IPS-18c (cell line): ENCODE measurements around the gene MSMO1.
"Not testable (repeated sequence)": the region's sequence is repeated elsewhere in the genome, so short reads cannot be mapped to it uniquely, and the experiment has no call there.

Source experiments
- H3K4me3 ChIP-seq: 2 replicates; pipeline ENCODE4 v1.7.0; 2013; ENCODE audit warnings: low read depth, mild to moderate bottlenecking, low read length, moderate library complexity; ENCODE audit not compliant: insufficient read depth
- H3K9me3 ChIP-seq: one replicate; pipeline ENCODE4 v1.6.1; 2013; ENCODE audit warnings: mild to moderate bottlenecking, low read length, moderate library complexity; ENCODE audit not compliant: control insufficient read depth, insufficient read depth

The MSMO1 gene

GRCh38 chr4:165327211-165328100 lies at the start of gene MSMO1:
Gene MSMO1, plus strand, starts transcription at chr4:165327669. Its CDS starts 5,702 bp downstream, at chr4:165333371.
- H3K4me3 ChIP-seq: peak within 1 kb of the TSS; percentile 97
- H3K9me3 ChIP-seq: no peaks in the 10 kb centered on the region

- H3K9me3 ChIP-seq, H3K4me3 ChIP-seq: not testable (repeated sequence)
These were observed 47.9 kb upstream of the MSMO1 start for GRCh38 chr4:165279531-165279930.

- not testable (repeated sequence) for H3K4me3 ChIP-seq, H3K9me3 ChIP-seq
These were observed 42.8 kb upstream of the MSMO1 start for GRCh38 chr4:165284697-165285096.

- H3K4me3 ChIP-seq: not testable (repeated sequence)
These were observed 40.7 kb upstream of the MSMO1 start for GRCh38 chr4:165286619-165287340.

GRCh38 chr4:165288226-165288625 lies 39.2 kb upstream of the MSMO1 start:
- peaks cover 3% of the 10 kb centered on the region for H3K9me3 ChIP-seq
- no peak overlapping the region for H3K4me3 ChIP-seq

More at GRCh38 chr4:165286619-165287340, 40.7 kb upstream of the MSMO1 start:
- not testable (repeated sequence) for H3K9me3 ChIP-seq

- Histone ChIP-seq H3K9me3 (peaks cover under 1% of the 10 kb centered on the region), H3K4me3 (no peak overlapping the region)
These were observed 38.6 kb upstream of the MSMO1 start for GRCh38 chr4:165288639-165289422.

- Histone ChIP-seq H3K4me3 (no peak overlapping the region), H3K9me3 (no peaks in the 10 kb centered on the region)
These were observed 38.1 kb upstream of the MSMO1 start for GRCh38 chr4:165289423-165289785.

- H3K4me3 ChIP-seq: no peak overlapping the region
- no peaks in the 10 kb centered on the region for H3K9me3 ChIP-seq
These were observed 34.4 kb upstream of the MSMO1 start for GRCh38 chr4:165293061-165293460.

GRCh38 chr4:165293927-165294649 lies 33.4 kb upstream of the MSMO1 start:
- H3K4me3 ChIP-seq: no peak overlapping the region
- no peaks in the 10 kb centered on the region for H3K9me3 ChIP-seq

GRCh38 chr4:165294907-165295306 lies 32.6 kb upstream of the MSMO1 start:
- Histone ChIP-seq H3K4me3 (no peak overlapping the region), H3K9me3 (no peaks in the 10 kb centered on the region)

GRCh38 chr4:165297626-165298025 lies 29.8 kb upstream of the MSMO1 start:
- H3K9me3 ChIP-seq: no peaks in the 10 kb centered on the region
- H3K4me3 ChIP-seq: no peak overlapping the region

- H3K4me3 ChIP-seq: no peak overlapping the region
These were observed 27.9 kb upstream of the MSMO1 start for GRCh38 chr4:165299399-165300060.

GRCh38 chr4:165301833-165302232 lies 25.6 kb upstream of the MSMO1 start:
- H3K4me3 ChIP-seq: no peak overlapping the region
- H3K9me3 ChIP-seq: no peaks in the 10 kb centered on the region

More at GRCh38 chr4:165299399-165300060, 27.9 kb upstream of the MSMO1 start:
- H3K9me3 ChIP-seq: no peaks in the 10 kb centered on the region

GRCh38 chr4:165302658-165303057 lies 24.8 kb upstream of the MSMO1 start:
- Histone ChIP-seq H3K9me3 (no peaks in the 10 kb centered on the region), H3K4me3 (no peak overlapping the region)

- H3K9me3 ChIP-seq: no peaks in the 10 kb centered on the region
- no peak overlapping the region for H3K4me3 ChIP-seq
These were observed 19.3 kb upstream of the MSMO1 start for GRCh38 chr4:165308166-165308565.

- Histone ChIP-seq H3K4me3 (no peak overlapping the region), H3K9me3 (no peaks in the 10 kb centered on the region)
These were observed 18.9 kb upstream of the MSMO1 start for GRCh38 chr4:165308606-165309005.
